GM12891 (cell line): ENCODE measurements around the gene TMSB10. TPM values are rescaled to one million over a fixed set of nuclear protein-coding genes. Genes with fewer than 3 reads are reported as not detected.

Experiments
- DNase-seq: peaks from one replicate; pipeline ENCODE4 v3.0.0; 2011; ENCODE audit warnings: low spot score; ENCODE audit not compliant: insufficient read length
- FAIRE-seq: peaks from 2 replicates; lab custom pipeline; 2011; peaks lifted over from hg19 to GRCh38; lab: Jason Lieb, UNC
- PAX5 ChIP-seq: IDR thresholded peaks from 2 replicates; pipeline ENCODE4 v1.6.1; 2011; ENCODE audit warnings: low read length, moderate library complexity, mild to moderate bottlenecking; ENCODE audit not compliant: insufficient read depth, severe bottlenecking
- POLR2A ChIP-seq: IDR thresholded peaks from 2 replicates; pipeline ENCODE4 v1.6.1; 2011; ENCODE audit warnings: low read depth, low read length, control low read depth
- POLR2AphosphoS5 ChIP-seq: IDR thresholded peaks from 2 replicates; pipeline ENCODE4 v1.6.1; 2011; ENCODE audit warnings: low read depth, low read length, control low read depth
- POU2F2 ChIP-seq: IDR thresholded peaks from 2 replicates; pipeline ENCODE4 v1.6.1; 2011; ENCODE audit warnings: low read depth, mild to moderate bottlenecking, control low read depth, low read length, moderate library complexity
- SPI1 ChIP-seq: IDR thresholded peaks from 2 replicates; pipeline ENCODE4 v1.6.1; 2011; ENCODE audit warnings: low read depth, low read length, control low read depth
- TAF1 ChIP-seq: IDR thresholded peaks from 2 replicates; pipeline ENCODE4 v1.6.1; 2011; ENCODE audit warnings: low read depth, low read length, control low read depth
- polyA plus RNA-seq: library from polyadenylated mRNA; unstranded; fragments of >200 nt; gene quantifications from one replicate; pipeline ENCODE4 v1.2.1, GENCODE V29; 2012; ENCODE audit warnings: low read depth, missing spikeins, inconsistent platforms; ENCODE audit not compliant: missing spikeins

Gene TMSB10
- 2,002 TPM for polyA plus RNA-seq

GRCh38 chr2:84905181-84906107, at the start of gene TMSB10:
Gene TMSB10, plus strand, starts transcription at chr2:84905656.
- peak; percentile 90 for FAIRE-seq

GRCh38 chr2:84855731-84856130, 49.7 kb upstream of the TMSB10 start:
- no peak for TF ChIP-seq POLR2AphosphoS5
- no peak for TF ChIP-seq TAF1
- no peak for TF ChIP-seq SPI1
- no peak for TF ChIP-seq POU2F2
- no peak for TF ChIP-seq POLR2A
- TF ChIP-seq PAX5 = no peak
- no peak for DNase-seq
- no peak for FAIRE-seq

More at GRCh38 chr2:84905181-84906107, at the start of gene TMSB10:
- DNase-seq = peak; percentile 81
- TF ChIP-seq TAF1 (peak; percentile 74; the same call in 1 of the 2 replicates), POU2F2 (peak; percentile 70), SPI1 (no peak), POLR2AphosphoS5 (peak; percentile 91), POLR2A (peak; percentile 90), PAX5 (no peak)

GRCh38 chr2:84856787-84857186, 48.7 kb upstream of the TMSB10 start:
- FAIRE-seq (no peak), DNase-seq (no peak)
- TF ChIP-seq POU2F2 (no peak), SPI1 (peak; percentile 70)

GRCh38 chr2:84857566-84857965, 47.9 kb upstream of the TMSB10 start:
- FAIRE-seq (no peak), DNase-seq (no peak)
- TF ChIP-seq POLR2AphosphoS5 (no peak), SPI1 (no peak), POU2F2 (no peak), TAF1 (no peak), PAX5 (no peak), POLR2A (no peak)

- FAIRE-seq (no peak), DNase-seq (no peak)
- TF ChIP-seq POLR2A (no peak), PAX5 (no peak), POLR2AphosphoS5 (no peak), TAF1 (no peak), POU2F2 (no peak), SPI1 (no peak)
Measured at GRCh38 chr2:84858123-84858522, 47.3 kb upstream of the TMSB10 start.

GRCh38 chr2:84858937-84859336, 46.5 kb upstream of the TMSB10 start:
- FAIRE-seq = no peak
- DNase-seq = no peak
- no peak for TF ChIP-seq POLR2AphosphoS5
- TF ChIP-seq POU2F2 = no peak
- no peak for TF ChIP-seq PAX5
- no peak for TF ChIP-seq POLR2A
- no peak for TF ChIP-seq SPI1
- TF ChIP-seq TAF1 = no peak

- TF ChIP-seq PAX5 = no peak
- no peak for TF ChIP-seq POU2F2
- TF ChIP-seq POLR2AphosphoS5 = no peak
- TF ChIP-seq POLR2A = no peak
- TF ChIP-seq SPI1 = no peak
- TF ChIP-seq TAF1 = no peak
- FAIRE-seq (no peak), DNase-seq (no peak)
Measured at GRCh38 chr2:84861539-84861938, 43.9 kb upstream of the TMSB10 start.

- FAIRE-seq (no peak), DNase-seq (no peak)
- TF ChIP-seq TAF1 = no peak
- TF ChIP-seq POU2F2 = no peak
- no peak for TF ChIP-seq POLR2AphosphoS5
- TF ChIP-seq SPI1 = no peak
Measured at GRCh38 chr2:84862006-84862405, 43.5 kb upstream of the TMSB10 start.

- FAIRE-seq (peak; percentile 93), DNase-seq (no peak)
- TF ChIP-seq TAF1 (no peak), SPI1 (no peak), POU2F2 (no peak), POLR2AphosphoS5 (no peak), PAX5 (no peak), POLR2A (no peak)
Measured at GRCh38 chr2:84865181-84865783, 40.2 kb upstream of the TMSB10 start.
